GM18951 (cell line): Measurements from ENCODE around the gene TJP1.
"Not testable (repeated sequence)": the region's sequence is repeated elsewhere in the genome, so short reads cannot be mapped to it uniquely, and the experiment has no call there.

ENCODE experiments used
- POLR2A ChIP-seq: IDR thresholded peaks from 4 replicates; pipeline ENCODE4 v1.6.1; 2011; ENCODE audit warnings: mild to moderate bottlenecking; ENCODE audit not compliant: insufficient read length, insufficient read depth; ENCODE audit errors: extremely low read depth
- in situ Hi-C: fragments of 300-500 bp; cut with MboI; formaldehyde crosslinking; loops from one replicate; pipeline ENCODE4 v1.12.0; 2022; ENCODE audit warnings: low sequenced_read_pairs, mixed read lengths, inconsistent platforms; ENCODE audit not compliant: unreplicated experiment

The TJP1 gene

GRCh38 chr15:29664406-29664805 is 157.9 kb downstream of the TJP1 start:
- TF ChIP-seq POLR2A, result no peak
- in situ Hi-C loops, result no loop called here

- in situ Hi-C loops, result not testable (repeated sequence)
Observed at GRCh38 chr15:29657476-29657817, 164.8 kb downstream of the TJP1 start.

- no peak for TF ChIP-seq POLR2A
- in situ Hi-C loops, result no loop called here
Observed at GRCh38 chr15:29656636-29657475, 165.4 kb downstream of the TJP1 start.

- TF ChIP-seq POLR2A, result no peak
- in situ Hi-C loops, result no loop called here
Observed at GRCh38 chr15:29652595-29652994, 169.7 kb downstream of the TJP1 start.

GRCh38 chr15:29651476-29652233 is 170.6 kb downstream of the TJP1 start:
- no peak for TF ChIP-seq POLR2A
- in situ Hi-C loops, result no loop called here
